ENCODE data around the gene HOMER1.

HOMER1 gene

GRCh38 chr5:79475152-79475466 is 38.8 kb downstream of the HOMER1 start:
- H3K4me1 ChIP-seq (ENCODE audit: control insufficient read depth in 5 of 5, insufficient read depth in 5 of 5, low read length in 5 of 5) = no peaks in the 10 kb centered on the region

GRCh38 chr5:79474367-79475151 is 39.4 kb downstream of the HOMER1 start:
- no peak overlapping the region for H3K27ac ChIP-seq (ENCODE audit: low read depth, low read length)
- H3K9ac ChIP-seq (ENCODE audit: low read length in 5 of 5) = no peak overlapping the region
- H3K9me3 ChIP-seq (ENCODE audit: control insufficient read depth in 5 of 5, low read length in 5 of 5) = no peaks in the 10 kb centered on the region
- no peaks in the 10 kb centered on the region for H3K27me3 ChIP-seq (ENCODE audit: control insufficient read depth in 5 of 5, insufficient read depth in 4 of 5, low read length in 5 of 5)
- no peaks in the 10 kb centered on the region for H3K36me3 ChIP-seq (ENCODE audit: control insufficient read depth in 5 of 5, insufficient read depth in 5 of 5, low read length in 5 of 5)
- H3K4me1 ChIP-seq (ENCODE audit: control insufficient read depth in 5 of 5, insufficient read depth in 5 of 5, low read length in 5 of 5) = no peaks in the 10 kb centered on the region
- no peak overlapping the region for H3K4me3 ChIP-seq (ENCODE audit: low read depth in 1 of 5, low read length in 5 of 5)

More at GRCh38 chr5:79475152-79475466, 38.8 kb downstream of the HOMER1 start:
- Histone ChIP-seq H3K27me3 (ENCODE audit: control insufficient read depth in 5 of 5, insufficient read depth in 4 of 5, low read length in 5 of 5) (no peaks in the 10 kb centered on the region), H3K4me3 (ENCODE audit: low read depth in 1 of 5, low read length in 5 of 5) (no peak overlapping the region), H3K27ac (ENCODE audit: low read depth, low read length) (no peak overlapping the region), H3K9ac (ENCODE audit: low read length in 5 of 5) (no peak overlapping the region), H3K36me3 (ENCODE audit: control insufficient read depth in 5 of 5, insufficient read depth in 5 of 5, low read length in 5 of 5) (no peaks in the 10 kb centered on the region), H3K9me3 (ENCODE audit: control insufficient read depth in 5 of 5, low read length in 5 of 5) (no peaks in the 10 kb centered on the region)

- H3K27ac ChIP-seq (ENCODE audit: low read depth, low read length) = no peak overlapping the region
- no peak overlapping the region for H3K4me3 ChIP-seq (ENCODE audit: low read depth in 1 of 5, low read length in 5 of 5)
- no peaks in the 10 kb centered on the region for H3K36me3 ChIP-seq (ENCODE audit: control insufficient read depth in 5 of 5, insufficient read depth in 5 of 5, low read length in 5 of 5)
- no peaks in the 10 kb centered on the region for H3K9me3 ChIP-seq (ENCODE audit: control insufficient read depth in 5 of 5, low read length in 5 of 5)
- no peaks in the 10 kb centered on the region for H3K4me1 ChIP-seq (ENCODE audit: control insufficient read depth in 5 of 5, insufficient read depth in 5 of 5, low read length in 5 of 5)
- no peak overlapping the region for H3K9ac ChIP-seq (ENCODE audit: low read length in 5 of 5)
- no peaks in the 10 kb centered on the region for H3K27me3 ChIP-seq (ENCODE audit: control insufficient read depth in 5 of 5, insufficient read depth in 4 of 5, low read length in 5 of 5)
These were observed 42.4 kb downstream of the HOMER1 start for GRCh38 chr5:79471556-79471955.

GRCh38 chr5:79464695-79465332 is 49.1 kb downstream of the HOMER1 start:
- H3K27ac ChIP-seq (ENCODE audit: low read depth, low read length) = no peak overlapping the region
- H3K36me3 ChIP-seq (ENCODE audit: control insufficient read depth in 5 of 5, insufficient read depth in 5 of 5, low read length in 5 of 5) = no peaks in the 10 kb centered on the region
- H3K27me3 ChIP-seq (ENCODE audit: control insufficient read depth in 5 of 5, insufficient read depth in 4 of 5, low read length in 5 of 5) = no peaks in the 10 kb centered on the region
- H3K4me1 ChIP-seq (ENCODE audit: control insufficient read depth in 5 of 5, insufficient read depth in 5 of 5, low read length in 5 of 5) = no peaks in the 10 kb centered on the region
- no peaks in the 10 kb centered on the region for H3K9me3 ChIP-seq (ENCODE audit: control insufficient read depth in 5 of 5, low read length in 5 of 5)
- no peak overlapping the region for H3K4me3 ChIP-seq (ENCODE audit: low read depth in 1 of 5, low read length in 5 of 5)
- no peak overlapping the region for H3K9ac ChIP-seq (ENCODE audit: low read length in 5 of 5)

DNA sequence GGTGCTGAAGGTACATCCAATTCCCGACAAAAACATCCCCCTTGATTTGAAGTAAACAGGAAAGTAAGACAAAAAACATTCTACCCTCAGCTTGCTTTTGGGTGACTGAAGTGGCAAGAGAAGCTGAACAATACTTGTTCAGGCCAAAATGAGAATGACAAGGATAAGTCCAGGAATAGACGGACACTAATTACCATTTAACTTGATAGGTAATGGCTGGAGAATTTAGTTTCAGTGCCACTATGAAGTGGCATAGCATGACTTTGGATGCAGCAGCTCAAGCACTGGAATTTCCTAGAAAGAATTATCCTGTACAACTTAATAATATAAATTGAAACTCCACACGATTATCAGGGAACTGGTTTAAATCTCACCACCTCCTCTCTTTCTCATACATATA is 49.7 kb downstream of the HOMER1 start:
- no peak overlapping the region for H3K27ac ChIP-seq (ENCODE audit: low read depth, low read length)
- no peaks in the 10 kb centered on the region for H3K9me3 ChIP-seq (ENCODE audit: control insufficient read depth in 5 of 5, low read length in 5 of 5)
- H3K9ac ChIP-seq (ENCODE audit: low read length in 5 of 5) = no peak overlapping the region
- no peaks in the 10 kb centered on the region for H3K4me1 ChIP-seq (ENCODE audit: control insufficient read depth in 5 of 5, insufficient read depth in 5 of 5, low read length in 5 of 5)
- H3K36me3 ChIP-seq (ENCODE audit: control insufficient read depth in 5 of 5, insufficient read depth in 5 of 5, low read length in 5 of 5) = no peaks in the 10 kb centered on the region
- no peaks in the 10 kb centered on the region for H3K27me3 ChIP-seq (ENCODE audit: control insufficient read depth in 5 of 5, insufficient read depth in 4 of 5, low read length in 5 of 5)
- no peak overlapping the region for H3K4me3 ChIP-seq (ENCODE audit: low read depth in 1 of 5, low read length in 5 of 5)

- Histone ChIP-seq H3K4me1 (ENCODE audit: control insufficient read depth in 5 of 5, insufficient read depth in 5 of 5, low read length in 5 of 5) (no peaks in the 10 kb centered on the region), H3K27ac (ENCODE audit: low read depth, low read length) (no peak overlapping the region), H3K27me3 (ENCODE audit: control insufficient read depth in 5 of 5, insufficient read depth in 4 of 5, low read length in 5 of 5) (peaks cover 0 to 5% (median 0%) of the 10 kb centered on the region in 5 donors), H3K9me3 (ENCODE audit: control insufficient read depth in 5 of 5, low read length in 5 of 5) (no peaks in the 10 kb centered on the region), H3K4me3 (ENCODE audit: low read depth in 1 of 5, low read length in 5 of 5) (no peak overlapping the region), H3K36me3 (ENCODE audit: control insufficient read depth in 5 of 5, insufficient read depth in 5 of 5, low read length in 5 of 5) (no peaks in the 10 kb centered on the region), H3K9ac (ENCODE audit: low read length in 5 of 5) (no peak overlapping the region)
These were observed 54.3 kb downstream of the HOMER1 start for GRCh38 chr5:79459626-79460025.

GRCh38 chr5:79456890-79457583 is 56.9 kb downstream of the HOMER1 start:
- H3K27me3 ChIP-seq (ENCODE audit: control insufficient read depth in 5 of 5, insufficient read depth in 4 of 5, low read length in 5 of 5) = peaks cover 0 to 5% (median 0%) of the 10 kb centered on the region in 5 donors
- no peaks in the 10 kb centered on the region for H3K9me3 ChIP-seq (ENCODE audit: control insufficient read depth in 5 of 5, low read length in 5 of 5)
- H3K36me3 ChIP-seq (ENCODE audit: control insufficient read depth in 5 of 5, insufficient read depth in 5 of 5, low read length in 5 of 5) = no peaks in the 10 kb centered on the region
- H3K27ac ChIP-seq (ENCODE audit: low read depth, low read length) = no peak overlapping the region
- H3K9ac ChIP-seq (ENCODE audit: low read length in 5 of 5) = no peak overlapping the region
- no peak overlapping the region for H3K4me3 ChIP-seq (ENCODE audit: low read depth in 1 of 5, low read length in 5 of 5)
- H3K4me1 ChIP-seq (ENCODE audit: control insufficient read depth in 5 of 5, insufficient read depth in 5 of 5, low read length in 5 of 5) = no peaks in the 10 kb centered on the region

GRCh38 chr5:79456400-79456799 is 57.5 kb downstream of the HOMER1 start:
- no peaks in the 10 kb centered on the region for H3K36me3 ChIP-seq (ENCODE audit: control insufficient read depth in 5 of 5, insufficient read depth in 5 of 5, low read length in 5 of 5)
- no peak overlapping the region for H3K4me3 ChIP-seq (ENCODE audit: low read depth in 1 of 5, low read length in 5 of 5)
- H3K27me3 ChIP-seq (ENCODE audit: control insufficient read depth in 5 of 5, insufficient read depth in 4 of 5, low read length in 5 of 5) = peaks cover 0 to 5% (median 0%) of the 10 kb centered on the region in 5 donors
- H3K9ac ChIP-seq (ENCODE audit: low read length in 5 of 5) = no peak overlapping the region
- H3K4me1 ChIP-seq (ENCODE audit: control insufficient read depth in 5 of 5, insufficient read depth in 5 of 5, low read length in 5 of 5) = no peaks in the 10 kb centered on the region
- no peak overlapping the region for H3K27ac ChIP-seq (ENCODE audit: low read depth, low read length)
- no peaks in the 10 kb centered on the region for H3K9me3 ChIP-seq (ENCODE audit: control insufficient read depth in 5 of 5, low read length in 5 of 5)

GRCh38 chr5:79454043-79454442 is 59.9 kb downstream of the HOMER1 start:
- H3K27me3 ChIP-seq (ENCODE audit: control insufficient read depth in 5 of 5, insufficient read depth in 4 of 5, low read length in 5 of 5) = peaks cover 0 to 5% (median 0%) of the 10 kb centered on the region in 5 donors
- no peak overlapping the region for H3K27ac ChIP-seq (ENCODE audit: low read depth, low read length)
- H3K9me3 ChIP-seq (ENCODE audit: control insufficient read depth in 5 of 5, low read length in 5 of 5) = no peaks in the 10 kb centered on the region
- no peak overlapping the region for H3K4me3 ChIP-seq (ENCODE audit: low read depth in 1 of 5, low read length in 5 of 5)
- no peaks in the 10 kb centered on the region for H3K4me1 ChIP-seq (ENCODE audit: control insufficient read depth in 5 of 5, insufficient read depth in 5 of 5, low read length in 5 of 5)
- no peaks in the 10 kb centered on the region for H3K36me3 ChIP-seq (ENCODE audit: control insufficient read depth in 5 of 5, insufficient read depth in 5 of 5, low read length in 5 of 5)
- no peak overlapping the region for H3K9ac ChIP-seq (ENCODE audit: low read length in 5 of 5)

DNA sequence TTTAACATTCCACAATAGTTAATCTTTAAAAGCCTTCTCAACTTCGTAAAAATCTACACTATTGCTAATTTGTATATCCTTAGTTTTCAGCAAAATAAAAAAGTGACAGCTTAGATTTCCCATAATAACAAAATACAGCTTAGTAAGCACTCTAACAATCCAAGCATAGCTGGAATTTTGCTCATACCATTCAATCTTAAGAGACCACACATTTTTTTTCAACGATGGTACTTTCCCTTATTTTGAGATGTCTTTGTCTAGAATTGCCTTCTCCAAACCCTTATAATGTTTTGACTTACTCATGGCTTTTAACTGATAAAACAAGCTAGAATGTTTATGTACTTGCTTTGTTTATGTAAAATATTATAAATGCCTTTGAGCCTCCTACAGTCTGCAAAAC is 65.6 kb downstream of the HOMER1 start:
- no peak overlapping the region for H3K4me3 ChIP-seq (ENCODE audit: low read depth in 1 of 5, low read length in 5 of 5)
- H3K4me1 ChIP-seq (ENCODE audit: control insufficient read depth in 5 of 5, insufficient read depth in 5 of 5, low read length in 5 of 5) = peaks cover 0 to 5% (median 0%) of the 10 kb centered on the region in 5 donors
- no peaks in the 10 kb centered on the region for H3K27me3 ChIP-seq (ENCODE audit: control insufficient read depth in 5 of 5, insufficient read depth in 4 of 5, low read length in 5 of 5)
- H3K27ac ChIP-seq (ENCODE audit: low read depth, low read length) = no peak overlapping the region
- no peak overlapping the region for H3K9ac ChIP-seq (ENCODE audit: low read length in 5 of 5)
- H3K9me3 ChIP-seq (ENCODE audit: control insufficient read depth in 5 of 5, low read length in 5 of 5) = no peaks in the 10 kb centered on the region
- no peaks in the 10 kb centered on the region for H3K36me3 ChIP-seq (ENCODE audit: control insufficient read depth in 5 of 5, insufficient read depth in 5 of 5, low read length in 5 of 5)

Measured in subcutaneous abdominal adipose tissue (tissue), 5 donors.